Anterior cingulate cortex (tissue), 58 donors: Measurements from ENCODE around the gene TSLP.

Experiments used
- DNase-seq, 58 donors: peaks; one replicate each; lab custom pipeline; 2025; lab: John Stamatoyannopoulos, UW

The TSLP gene

GRCh38 chr5:111092062-111092853 is 20.7 kb downstream of the TSLP start, which contains the start of gene WDR36:
WDR36 (plus strand) TSS chr5:111092348; CDS start chr5:111092457, 109 bp downstream.
- DNase-seq = peak; percentile 27 to 95 (median 85)

DNA sequence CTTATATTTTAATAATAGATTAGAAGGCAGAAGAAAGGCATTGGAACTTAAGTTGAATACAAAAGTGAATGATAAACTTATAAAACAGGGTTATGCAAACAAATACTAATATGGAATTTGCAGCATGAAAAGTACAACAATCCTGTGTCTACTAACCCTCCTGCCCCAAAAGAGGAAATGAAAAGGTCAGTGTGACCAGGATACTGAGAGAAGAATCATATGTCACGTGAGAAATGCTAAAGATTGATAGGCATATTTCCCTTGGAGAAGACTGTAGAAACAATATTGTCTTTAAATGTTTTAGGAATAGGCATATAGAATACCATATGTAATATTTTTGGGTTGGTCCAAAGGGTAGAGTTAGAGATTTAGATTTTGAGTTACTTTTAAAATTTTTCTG is 24.5 kb downstream of the TSLP start:
- no peak for DNase-seq

DNA sequence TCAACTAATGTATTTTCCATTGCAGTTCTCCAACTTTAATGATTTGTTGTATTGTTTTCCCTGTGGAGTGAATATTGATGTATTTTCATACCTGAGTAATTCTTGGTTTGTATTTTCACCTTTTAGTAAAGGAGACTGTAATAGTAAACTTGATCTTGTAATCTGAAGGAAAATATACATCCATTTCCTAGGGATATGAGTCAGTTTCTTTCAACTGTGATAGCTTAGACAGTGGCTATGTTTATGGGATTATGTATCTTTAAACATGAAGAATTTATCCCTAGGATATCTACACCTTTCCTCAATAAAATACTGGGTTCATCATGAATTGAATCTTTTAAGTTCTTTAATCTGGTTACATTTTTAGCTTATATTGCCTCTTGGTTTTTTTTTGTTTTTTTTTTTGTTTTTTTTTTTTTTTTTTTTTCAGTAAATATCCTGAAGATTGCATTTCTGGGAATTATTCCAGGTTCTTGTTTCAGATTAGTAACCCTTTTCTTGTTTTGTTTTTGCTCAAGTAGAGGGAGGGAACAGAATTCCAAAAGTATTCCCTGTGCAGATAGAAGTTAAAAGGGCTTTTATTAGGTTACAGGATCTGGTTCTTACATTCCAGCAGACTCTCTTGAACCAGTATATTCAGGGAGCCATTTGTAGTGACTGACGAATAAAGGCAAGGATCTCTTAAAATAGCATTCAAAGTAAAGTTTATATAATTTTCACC is 27.7 kb downstream of the TSLP start:
- DNase-seq = no peak

GRCh38 chr5:111106320-111106948 is 34.9 kb downstream of the TSLP start:
- no peak for DNase-seq

- DNase-seq = no peak
Observed at GRCh38 chr5:111107371-111107770, 35.9 kb downstream of the TSLP start.

DNA sequence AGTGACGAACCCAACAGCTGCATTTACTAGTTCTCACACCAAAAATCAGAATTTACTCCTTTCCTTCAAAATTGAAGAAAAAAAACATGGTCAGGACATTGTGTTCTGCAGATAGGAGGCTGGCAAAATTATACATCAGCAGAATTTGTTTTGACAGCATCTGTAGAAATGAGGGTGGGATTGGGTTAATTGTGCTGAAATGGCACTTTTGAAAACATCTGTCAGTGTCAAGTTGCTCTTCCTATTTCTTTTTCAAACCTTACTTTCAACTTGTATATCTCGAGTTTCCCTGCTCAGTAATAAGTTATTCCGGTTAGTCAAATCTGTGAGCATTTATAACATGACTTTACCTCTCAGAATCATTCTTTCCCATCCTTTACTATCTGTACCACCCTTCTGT is 40.4 kb downstream of the TSLP start:
- no peak for DNase-seq

DNA sequence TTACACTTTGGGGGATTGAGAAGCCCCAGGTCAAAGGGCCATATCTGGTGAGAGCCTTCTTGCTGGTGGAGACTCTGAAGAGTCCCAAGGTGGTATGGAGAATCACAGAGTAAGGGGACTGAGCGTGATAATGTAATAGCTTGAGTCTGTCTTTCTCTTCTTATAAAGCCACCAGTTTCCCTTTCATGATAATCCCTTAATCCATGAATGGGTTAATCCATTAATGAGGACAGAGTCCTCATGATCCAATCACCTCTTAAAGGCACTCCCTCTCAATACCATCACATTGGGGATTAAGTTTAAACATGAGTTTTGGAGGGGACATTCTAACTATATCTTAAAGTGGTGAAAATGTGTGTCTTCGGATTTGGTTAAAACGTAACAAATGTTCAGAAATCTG is 42.2 kb downstream of the TSLP start:
- no peak for DNase-seq

DNA sequence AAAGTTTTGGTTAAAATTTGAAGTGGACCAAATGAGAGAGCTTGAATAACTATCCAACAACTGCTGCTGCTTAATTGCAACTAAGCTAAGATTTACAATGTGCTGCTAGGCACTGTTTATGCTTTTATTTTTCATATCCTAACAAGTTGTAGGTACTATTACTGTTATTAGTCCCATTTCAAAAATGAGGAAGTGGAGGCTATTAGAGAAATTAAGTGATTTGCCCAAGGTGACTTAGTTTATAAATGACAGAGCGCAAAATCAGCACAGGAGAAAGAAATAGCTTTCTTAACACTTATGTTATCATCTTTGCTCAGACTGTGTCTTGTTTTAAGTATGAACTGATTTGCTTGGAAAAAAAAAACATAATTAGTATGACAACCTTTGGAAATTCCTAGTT is 43.7 kb downstream of the TSLP start:
- DNase-seq = no peak

- peak in 1 of 58 donors; percentile 37 for DNase-seq
Observed at GRCh38 chr5:111116550-111116949, 45.0 kb downstream of the TSLP start.

GRCh38 chr5:111117136-111117535 is 45.6 kb downstream of the TSLP start:
- no peak for DNase-seq

- DNase-seq = no peak
Observed at GRCh38 chr5:111119221-111119620, 47.7 kb downstream of the TSLP start.

DNA sequence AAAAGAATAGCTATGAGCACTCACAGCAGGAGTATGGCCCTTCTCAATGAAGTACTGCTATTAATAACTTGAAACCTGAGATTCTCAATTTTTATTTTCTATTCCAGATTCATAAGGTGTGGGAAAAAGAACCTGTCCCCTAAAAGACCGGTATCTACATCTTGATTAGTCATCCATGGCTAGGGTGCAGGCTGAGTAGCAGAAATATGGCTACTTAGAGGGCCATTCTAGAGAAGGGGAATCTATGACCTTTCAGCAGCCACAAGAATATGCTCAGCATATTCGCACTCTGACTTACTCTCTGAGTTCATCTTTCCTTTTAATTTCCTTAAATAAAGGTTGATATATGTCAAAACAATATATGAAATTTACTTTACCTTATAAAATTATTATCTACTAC is 48.3 kb downstream of the TSLP start:
- no peak for DNase-seq

DNA sequence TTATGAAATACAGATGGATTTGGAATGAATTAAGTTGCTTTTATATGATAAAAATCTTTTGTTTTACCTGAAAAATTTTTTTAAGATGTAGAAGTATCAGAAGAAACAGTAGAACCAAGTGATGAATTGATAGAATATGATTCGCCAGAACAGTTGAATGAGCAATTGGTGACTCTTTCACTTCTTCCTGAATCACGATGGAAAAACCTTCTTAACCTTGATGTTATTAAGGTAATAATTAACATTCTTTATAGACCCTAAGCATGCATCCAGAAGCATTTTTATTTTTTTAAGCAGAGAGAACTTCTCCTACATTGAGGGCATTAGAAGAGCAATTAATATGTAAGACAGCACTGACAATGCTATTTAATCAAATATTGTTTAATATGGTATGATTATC is 49.4 kb downstream of the TSLP start:
- no peak for DNase-seq

- DNase-seq = no peak
Observed at GRCh38 chr5:111121926-111122325, 50.4 kb downstream of the TSLP start.

DNA sequence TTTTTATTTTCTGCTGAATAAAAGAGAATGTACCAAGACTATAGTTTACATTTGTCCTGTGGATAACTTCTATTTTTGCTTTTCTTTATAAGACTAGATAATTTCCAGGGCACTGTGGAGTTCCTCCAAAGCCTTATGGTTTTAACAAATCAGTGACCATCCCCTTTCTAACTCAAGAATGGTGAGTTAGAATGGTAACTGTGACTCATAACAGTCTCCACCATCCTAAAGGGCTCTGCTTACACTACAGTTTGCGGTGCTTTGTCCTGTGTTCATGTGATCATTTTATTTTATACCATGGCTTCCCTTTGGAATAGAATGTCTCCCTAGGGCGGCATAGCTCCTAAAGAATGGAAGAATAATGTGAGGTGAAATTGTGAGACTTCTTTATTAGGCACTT is 50.9 kb downstream of the TSLP start:
- no peak for DNase-seq

DNA sequence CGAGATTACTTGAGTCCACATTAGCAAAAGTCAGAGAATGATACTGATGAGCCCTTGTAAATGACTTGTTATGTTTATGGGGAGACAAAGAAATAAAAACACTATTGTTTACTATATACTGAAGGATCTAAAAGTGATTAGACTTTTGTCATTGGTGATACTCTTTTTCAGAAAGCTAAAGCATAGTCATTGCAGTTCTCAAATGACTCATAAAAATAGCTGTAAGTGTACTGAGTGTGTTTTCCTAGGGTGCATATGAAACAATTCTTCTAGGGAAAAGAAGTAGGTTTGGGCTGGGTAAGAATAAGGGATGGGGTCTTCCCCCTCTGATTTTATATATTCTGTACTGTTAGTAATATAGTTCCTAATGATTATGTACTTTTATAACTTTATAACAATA is 53.3 kb downstream of the TSLP start:
- DNase-seq = no peak

DNA sequence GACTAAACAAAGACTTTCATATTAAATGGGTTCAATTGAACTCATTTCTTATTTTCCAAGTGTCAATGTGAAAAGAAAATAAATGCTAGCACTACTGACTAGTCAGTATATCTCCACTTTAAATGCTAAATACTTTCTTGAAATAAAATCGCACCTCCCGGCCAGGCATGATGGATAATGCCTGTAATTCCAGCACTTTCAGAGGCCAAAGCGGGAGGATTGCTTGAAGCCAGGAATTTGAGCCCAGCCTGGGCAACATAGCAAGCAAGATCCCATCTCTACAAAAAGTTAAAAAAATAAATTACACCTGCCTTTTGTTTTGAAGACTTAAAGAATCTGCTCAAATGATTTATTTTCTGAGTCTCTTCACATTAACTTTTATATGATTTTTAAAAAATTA is 55.4 kb downstream of the TSLP start:
- DNase-seq = no peak
